Panc1 (cell line): ENCODE results near the gene ZFP36L1. TPM values are rescaled to one million over a fixed set of nuclear protein-coding genes. Genes with fewer than 3 reads are reported as not detected.

Experiments
- ATAC-seq: fragments of 200-7000 bp; cut with Tn5 transposase; 2 replicates; pipeline ENCODE4 v1.9.1; 2020; ENCODE audit warnings: mild to moderate bottlenecking, moderate library complexity
- BruUV-seq: library from RNA; stranded (reverse); fragments of 400-500 nt; replicated peaks from 2 replicates; lab custom pipeline; 2021; lab: Mats Ljungman, UMichigan
- CTCF ChIA-PET: fragments of 300-600 bp; sonication (Branson Sonifier 250); formaldehyde crosslinking; loops from one replicate; lab custom pipeline; 2022; ENCODE audit warnings: antibody characterized with exemption; lab: Charles Lee
- POLR2A ChIA-PET: fragments of 300-600 bp; sonication (Branson Sonifier 250); formaldehyde crosslinking; loops from one replicate; lab custom pipeline; 2022; ENCODE audit warnings: antibody characterized with exemption; lab: Charles Lee
- DNase-seq: peaks from one replicate; pipeline ENCODE4 v3.0.0-alpha.2; 2010; ENCODE audit warnings: low read depth, low spot score
- H3K27ac ChIP-seq: 2 replicates; pipeline ENCODE4 v1.5.1; 2011; ENCODE audit warnings: mild to moderate bottlenecking, low read length, inconsistent platforms
- H3K27me3 ChIP-seq: fragments of 200-500 bp; sonication (Bioruptor generic); 2 replicates; pipeline ENCODE4 v1.6.0; 2014; ENCODE audit warnings: low read length, inconsistent platforms; ENCODE audit not compliant: control insufficient read depth, insufficient read depth
- H3K36me3 ChIP-seq: fragments of 200-500 bp; sonication (Bioruptor generic); 2 replicates; pipeline ENCODE4 v1.5.1; 2014; ENCODE audit warnings: inconsistent platforms, mild to moderate bottlenecking, low read length, moderate library complexity; ENCODE audit not compliant: control insufficient read depth, insufficient read depth
- H3K4me1 ChIP-seq: 2 replicates; pipeline ENCODE4 v1.5.1; 2011; ENCODE audit warnings: inconsistent platforms, mild to moderate bottlenecking, low read length, moderate library complexity; ENCODE audit not compliant: control insufficient read depth, insufficient read depth
- H3K4me3 ChIP-seq, 2 experiments: 2 replicates each; pipeline ENCODE4 v1.5.1; 2011 to 2012; ENCODE audit warnings: low read depth in 2 of 2, low read length in 2 of 2, mild to moderate bottlenecking in 2 of 2, inconsistent platforms in 1 of 2, moderate library complexity in 1 of 2
- H3K9me3 ChIP-seq: fragments of 200-500 bp; sonication (Bioruptor generic); 2 replicates; pipeline ENCODE4 v1.5.1; 2014; ENCODE audit warnings: low read depth, mild to moderate bottlenecking, inconsistent platforms, low read length, moderate library complexity; ENCODE audit not compliant: control insufficient read depth, insufficient read depth
- POLR2AphosphoS5 ChIP-seq: IDR thresholded peaks from 2 replicates; pipeline ENCODE4 v1.6.1; 2012; ENCODE audit warnings: mild to moderate bottlenecking, low read depth, low read length, moderate library complexity
- SIN3A ChIP-seq: IDR thresholded peaks from 2 replicates; pipeline ENCODE4 v1.6.1; 2012; ENCODE audit warnings: low read depth, mild to moderate bottlenecking, low read length, moderate library complexity, borderline replicate concordance; ENCODE audit not compliant: insufficient read depth
- TCF7L2 ChIP-seq: IDR thresholded peaks from 2 replicates; pipeline ENCODE4 v1.6.1; 2011; ENCODE audit warnings: mild to moderate bottlenecking, low read depth, low read length, inconsistent platforms
- in situ Hi-C: cut with HindIII; loops from 2 replicates; pipeline ENCODE4 v1.10.0; 2016; ENCODE audit warnings: low sequenced_read_pairs, low pct_unique_long_range_greater_than_20kb
- intact Hi-C: fragments of 100-400 bp; cut with micrococcal nuclease; formaldehyde crosslinking; loops from one replicate; pipeline ENCODE4 v1.10.0; 2022; ENCODE audit not compliant: unreplicated experiment
- total RNA-seq: library from RNA; stranded (reverse); gene quantifications from one replicate; pipeline ENCODE4 v1.2.1, GENCODE V29; 2021; ENCODE audit not compliant: unreplicated experiment
- TF ChIP-seq, protein P1 (sequence below), 2 experiments: IDR thresholded peaks; 2 replicates each; pipeline ENCODE4 v1.6.1; 2011 to 2012; ENCODE audit warnings: low read depth in 2 of 2, control low read depth in 1 of 2, low read length in 1 of 2, mild to moderate bottlenecking in 1 of 2, moderate library complexity in 1 of 2; ENCODE audit not compliant: insufficient read depth in 1 of 2
- TF ChIP-seq, protein P2 (sequence below): fragments of 450-650 bp; IDR thresholded peaks from 2 replicates; pipeline ENCODE4 v1.5.1; 2017; ENCODE audit warnings: mild to moderate bottlenecking

The ZFP36L1 gene
- total RNA-seq, 1 experiment from 2014 or later: 84.9 TPM

DNA sequence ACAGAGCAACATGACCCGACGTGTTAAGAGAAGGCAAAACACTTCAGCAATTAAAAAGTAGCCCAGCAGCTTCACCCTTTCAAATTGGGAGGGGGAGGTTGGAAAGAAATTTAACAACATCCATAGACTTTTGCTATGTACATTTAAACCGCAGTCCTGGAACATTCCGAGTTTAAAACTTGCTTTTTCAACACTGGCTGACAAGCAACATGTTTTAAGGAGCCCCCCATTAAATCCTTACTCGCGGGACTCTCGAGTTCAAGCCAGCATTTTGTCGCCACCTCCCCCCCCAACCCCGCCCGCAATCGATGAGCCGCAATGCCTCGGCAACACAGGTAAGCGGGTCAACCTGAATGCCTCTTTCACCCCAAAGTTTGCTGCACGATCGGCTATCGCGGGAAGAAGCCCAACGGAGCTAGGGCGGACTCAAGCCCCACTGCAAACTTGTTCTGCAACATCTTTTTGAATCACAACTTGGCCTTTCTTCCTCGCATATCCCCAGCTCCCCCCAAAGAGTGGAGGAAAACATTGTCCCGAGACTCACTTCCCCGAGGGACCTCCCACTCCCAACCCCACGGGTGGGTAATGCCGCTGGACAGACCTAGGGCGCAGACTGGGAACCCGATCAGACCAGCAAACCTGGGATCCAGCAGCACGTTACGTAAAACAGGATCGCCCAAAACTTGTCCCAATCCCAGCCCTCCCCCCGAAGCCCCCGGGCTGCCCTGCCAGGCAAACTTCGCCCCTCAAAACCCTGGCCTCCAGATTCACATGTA lies 777 bp downstream of the ZFP36L1 start:
- ATAC-seq: no peak
- H3K4me1 ChIP-seq: peaks cover 25% of the 10 kb centered on the region
- H3K36me3 ChIP-seq: peaks cover 24% of the 10 kb centered on the region
- TF ChIP-seq SIN3A (no peak), POLR2AphosphoS5 (no peak), TCF7L2 (no peak)
- TF ChIP-seq, protein P1, sequence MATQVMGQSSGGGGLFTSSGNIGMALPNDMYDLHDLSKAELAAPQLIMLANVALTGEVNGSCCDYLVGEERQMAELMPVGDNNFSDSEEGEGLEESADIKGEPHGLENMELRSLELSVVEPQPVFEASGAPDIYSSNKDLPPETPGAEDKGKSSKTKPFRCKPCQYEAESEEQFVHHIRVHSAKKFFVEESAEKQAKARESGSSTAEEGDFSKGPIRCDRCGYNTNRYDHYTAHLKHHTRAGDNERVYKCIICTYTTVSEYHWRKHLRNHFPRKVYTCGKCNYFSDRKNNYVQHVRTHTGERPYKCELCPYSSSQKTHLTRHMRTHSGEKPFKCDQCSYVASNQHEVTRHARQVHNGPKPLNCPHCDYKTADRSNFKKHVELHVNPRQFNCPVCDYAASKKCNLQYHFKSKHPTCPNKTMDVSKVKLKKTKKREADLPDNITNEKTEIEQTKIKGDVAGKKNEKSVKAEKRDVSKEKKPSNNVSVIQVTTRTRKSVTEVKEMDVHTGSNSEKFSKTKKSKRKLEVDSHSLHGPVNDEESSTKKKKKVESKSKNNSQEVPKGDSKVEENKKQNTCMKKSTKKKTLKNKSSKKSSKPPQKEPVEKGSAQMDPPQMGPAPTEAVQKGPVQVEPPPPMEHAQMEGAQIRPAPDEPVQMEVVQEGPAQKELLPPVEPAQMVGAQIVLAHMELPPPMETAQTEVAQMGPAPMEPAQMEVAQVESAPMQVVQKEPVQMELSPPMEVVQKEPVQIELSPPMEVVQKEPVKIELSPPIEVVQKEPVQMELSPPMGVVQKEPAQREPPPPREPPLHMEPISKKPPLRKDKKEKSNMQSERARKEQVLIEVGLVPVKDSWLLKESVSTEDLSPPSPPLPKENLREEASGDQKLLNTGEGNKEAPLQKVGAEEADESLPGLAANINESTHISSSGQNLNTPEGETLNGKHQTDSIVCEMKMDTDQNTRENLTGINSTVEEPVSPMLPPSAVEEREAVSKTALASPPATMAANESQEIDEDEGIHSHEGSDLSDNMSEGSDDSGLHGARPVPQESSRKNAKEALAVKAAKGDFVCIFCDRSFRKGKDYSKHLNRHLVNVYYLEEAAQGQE (IDR thresholded peaks at IDR 0.05; ENCODE audit: insufficient read depth in 1 of 2, low read depth in 2 of 2, low read length in 1 of 2): no peak
- TF ChIP-seq, protein P2, sequence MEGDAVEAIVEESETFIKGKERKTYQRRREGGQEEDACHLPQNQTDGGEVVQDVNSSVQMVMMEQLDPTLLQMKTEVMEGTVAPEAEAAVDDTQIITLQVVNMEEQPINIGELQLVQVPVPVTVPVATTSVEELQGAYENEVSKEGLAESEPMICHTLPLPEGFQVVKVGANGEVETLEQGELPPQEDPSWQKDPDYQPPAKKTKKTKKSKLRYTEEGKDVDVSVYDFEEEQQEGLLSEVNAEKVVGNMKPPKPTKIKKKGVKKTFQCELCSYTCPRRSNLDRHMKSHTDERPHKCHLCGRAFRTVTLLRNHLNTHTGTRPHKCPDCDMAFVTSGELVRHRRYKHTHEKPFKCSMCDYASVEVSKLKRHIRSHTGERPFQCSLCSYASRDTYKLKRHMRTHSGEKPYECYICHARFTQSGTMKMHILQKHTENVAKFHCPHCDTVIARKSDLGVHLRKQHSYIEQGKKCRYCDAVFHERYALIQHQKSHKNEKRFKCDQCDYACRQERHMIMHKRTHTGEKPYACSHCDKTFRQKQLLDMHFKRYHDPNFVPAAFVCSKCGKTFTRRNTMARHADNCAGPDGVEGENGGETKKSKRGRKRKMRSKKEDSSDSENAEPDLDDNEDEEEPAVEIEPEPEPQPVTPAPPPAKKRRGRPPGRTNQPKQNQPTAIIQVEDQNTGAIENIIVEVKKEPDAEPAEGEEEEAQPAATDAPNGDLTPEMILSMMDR: no peak
- no peaks in the 10 kb centered on the region for H3K27me3 ChIP-seq
- in situ Hi-C loops (no loop called here), intact Hi-C loops (loop anchor here (2.0 kb wide), 1 partner anchor 543 kb away; no protein-coding TSS in a partner anchor)
- H3K4me3 ChIP-seq: peak overlapping the region; percentile 84 to 95
- ChIA-PET CTCF (interaction anchor here (0.6 to 0.7 kb wide), 2 partner anchors 14 to 74 kb away, joined by 4 to 5 read pairs; no protein-coding TSS in a partner anchor), POLR2A (interaction anchor here (0.5 to 0.7 kb wide), 6 partner anchors 30 to 1023 kb away, joined by 4 to 9 read pairs (median 8); no protein-coding TSS in a partner anchor)
- H3K9me3 ChIP-seq: no peaks in the 10 kb centered on the region
- H3K27ac ChIP-seq: peak overlapping the region; percentile 94
- no TSS peak for BruUV-seq
- no peak for DNase-seq

DNA sequence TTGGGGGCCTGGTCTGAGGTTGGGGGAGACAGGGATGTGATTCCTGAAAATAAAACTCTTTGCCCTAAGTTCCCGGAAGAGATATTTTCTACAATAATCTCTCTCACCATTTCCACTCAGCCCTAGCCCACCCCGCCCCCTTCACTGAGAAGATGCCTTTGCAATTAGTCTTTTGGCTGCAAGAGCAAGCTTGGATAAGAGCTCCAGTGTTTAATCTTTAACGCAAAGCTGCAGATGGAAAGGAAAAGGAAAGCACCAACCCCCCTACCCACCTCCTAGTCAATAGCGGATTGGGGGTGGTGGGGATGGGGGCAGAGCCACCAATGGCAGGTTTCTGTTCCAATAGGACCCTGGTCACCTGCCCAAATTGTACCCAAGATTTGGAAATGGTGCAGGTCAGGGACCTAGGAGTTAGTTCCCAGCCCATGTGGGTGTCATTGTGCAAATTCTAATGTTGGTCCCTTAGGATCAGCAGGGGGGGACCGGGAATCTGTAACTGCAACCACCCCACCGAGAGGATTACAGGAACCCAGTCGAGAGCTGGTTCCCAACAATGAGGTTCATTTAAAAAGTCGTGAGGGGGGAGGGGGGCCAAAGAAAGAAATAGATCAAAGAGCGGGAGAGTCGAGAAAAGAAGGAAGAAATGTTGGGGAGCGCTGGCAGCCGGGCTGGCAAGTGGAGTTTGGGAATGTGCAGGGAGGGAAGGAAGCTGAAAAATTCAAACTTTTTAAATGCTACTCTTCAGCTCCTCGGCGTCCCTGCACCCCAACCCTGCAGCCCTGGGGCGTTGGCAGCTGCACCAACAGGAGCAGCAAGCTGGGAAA lies 1.6 kb downstream of the ZFP36L1 start:
- no peaks in the 10 kb centered on the region for H3K9me3 ChIP-seq
- in situ Hi-C loops (no loop called here), intact Hi-C loops (loop anchor here (2.0 kb wide), 1 partner anchor 542 kb away; no protein-coding TSS in a partner anchor)
- H3K27me3 ChIP-seq: no peaks in the 10 kb centered on the region
- H3K27ac ChIP-seq: peak overlapping the region; percentile 94
- ChIA-PET POLR2A (no interaction called here), CTCF (interaction anchor here (0.7 kb wide), 1 partner anchor 285 kb away, joined by 3 read pairs; no protein-coding TSS in a partner anchor)
- peak overlapping the region; percentile 84 to 95 for H3K4me3 ChIP-seq
- H3K36me3 ChIP-seq: peaks cover 24% of the 10 kb centered on the region
- no TSS peak for BruUV-seq
- H3K4me1 ChIP-seq: peaks cover 17% of the 10 kb centered on the region
- ATAC-seq (no peak), DNase-seq (no peak)
- TF ChIP-seq, protein P1 (IDR thresholded peaks at IDR 0.05; ENCODE audit: insufficient read depth in 1 of 2, low read depth in 2 of 2, low read length in 1 of 2): no peak
- TF ChIP-seq, protein P2: no peak
- TF ChIP-seq SIN3A (peak; percentile 61; the same call in 1 of the 2 replicates), TCF7L2 (peak; percentile 55), POLR2AphosphoS5 (no peak)
